ENCODE data around the gene HAPLN1. TPM values are rescaled to one million over a fixed set of nuclear protein-coding genes. Genes with fewer than 3 reads are reported as not detected.

The HAPLN1 gene
- total RNA-seq, 1 donor from 2014 or later, result not detected

GRCh38 chr5:83644301-83644700 is 76.4 kb downstream of the HAPLN1 start:
- DNase-seq (ENCODE audit: low read depth, low spot score), result no peak

- no peak for DNase-seq (ENCODE audit: low read depth, low spot score)
These were observed 78.7 kb downstream of the HAPLN1 start for GRCh38 chr5:83641946-83642345.

- DNase-seq (ENCODE audit: low read depth, low spot score), result no peak
These were observed 80.7 kb downstream of the HAPLN1 start for GRCh38 chr5:83639911-83640310.

GRCh38 chr5:83636156-83636555 is 84.5 kb downstream of the HAPLN1 start:
- no peak for DNase-seq (ENCODE audit: low read depth, low spot score)

GRCh38 chr5:83633285-83633684 is 87.4 kb downstream of the HAPLN1 start:
- DNase-seq (ENCODE audit: low read depth, low spot score), result no peak

GRCh38 chr5:83632874-83633273 is 87.8 kb downstream of the HAPLN1 start:
- DNase-seq (ENCODE audit: low read depth, low spot score), result peak; percentile 75

- no peak for DNase-seq (ENCODE audit: low read depth, low spot score)
These were observed 92.3 kb downstream of the HAPLN1 start for GRCh38 chr5:83628360-83628759.

GRCh38 chr5:83614841-83615240 is 105.8 kb downstream of the HAPLN1 start:
- no peak for DNase-seq (ENCODE audit: low read depth, low spot score)

- peak; percentile 10 for DNase-seq (ENCODE audit: low read depth, low spot score)
These were observed 112.5 kb downstream of the HAPLN1 start for GRCh38 chr5:83608122-83608521.

- no peak for DNase-seq (ENCODE audit: low read depth, low spot score)
These were observed 125.4 kb downstream of the HAPLN1 start for GRCh38 chr5:83595217-83595616.

GRCh38 chr5:83590966-83591365 is 129.7 kb downstream of the HAPLN1 start:
- no peak for DNase-seq (ENCODE audit: low read depth, low spot score)

- no peak for DNase-seq (ENCODE audit: low read depth, low spot score)
These were observed 130.9 kb downstream of the HAPLN1 start for GRCh38 chr5:83589786-83590185.

Other genes starting within 250 kb of the HAPLN1 start
- gene VCAN, start 249.1 kb downstream of the HAPLN1 start, total RNA-seq, result 1.4 and 2.0 TPM in 2 replicates

All from pulmonary artery endothelial cell (primary cell).